B cell (primary cell): ENCODE results near the gene FTSJ3. TPM values are rescaled to one million over a fixed set of nuclear protein-coding genes. Genes with fewer than 3 reads are reported as not detected.

ENCODE experiments used
- ATAC-seq: fragments of 200-7000 bp; cut with Tn5 transposase; one replicate; pipeline ENCODE4 v1.10.0; 2021; ENCODE audit warnings: low read depth, mild to moderate bottlenecking, moderate number of reproducible peaks, moderate library complexity
- CTCF ChIA-PET: fragments of 350-600 bp; sonication (Branson Sonifier 250); formaldehyde crosslinking; loops from one replicate; lab custom pipeline; 2021; ENCODE audit warnings: antibody characterized with exemption, inconsistent platforms; lab: Charles Lee
- POLR2A ChIA-PET: fragments of 350-600 bp; sonication (Branson Sonifier 250); formaldehyde crosslinking; loops from one replicate; lab custom pipeline; 2021; ENCODE audit warnings: antibody characterized with exemption; lab: Charles Lee
- DNase-seq: peaks from one replicate; pipeline ENCODE4 v3.0.0; 2013
- H2AFZ ChIP-seq: 2 replicates; pipeline ENCODE4 v1.6.1; 2012; ENCODE audit warnings: mild to moderate bottlenecking, low read depth, low read length; ENCODE audit not compliant: insufficient read depth, poor library complexity, severe bottlenecking
- H3K27ac ChIP-seq, 2 donors: 1 replicate in 1 of 2; 2 replicates in 1 of 2; pipeline ENCODE4 v1.5.1; 2012 to 2013; ENCODE audit warnings: low read length in 2 of 2, mild to moderate bottlenecking in 2 of 2, moderate library complexity in 1 of 2
- H3K27me3 ChIP-seq, 4 experiments: fragments of 200-600 bp in 1 of 4; sonication (generic) in 1 of 4; replicated peaks in 1 of 4; 1 replicate in 2 of 4; 2 replicates in 2 of 4; pipeline versions ENCODE4 v1.6.1 to v1.7.0; 2013 to 2016; ENCODE audit warnings: low read length in 3 of 4, mild to moderate bottlenecking in 2 of 4, mixed read lengths in 1 of 4, moderate library complexity in 1 of 4; ENCODE audit not compliant: insufficient read depth in 4 of 4, control insufficient read depth in 3 of 4; ENCODE audit errors: control extremely low read depth in 1 of 4
- H3K36me3 ChIP-seq, 2 experiments: replicated peaks in 1 of 2; 1 replicate in 1 of 2; 2 replicates in 1 of 2; pipeline versions ENCODE4 v1.6.1 to v1.7.1; 2013; ENCODE audit warnings: low read length in 1 of 2; ENCODE audit not compliant: insufficient read depth in 2 of 2, control insufficient read depth in 1 of 2; ENCODE audit errors: control extremely low read depth in 1 of 2, extremely low read depth in 1 of 2
- H3K4me1 ChIP-seq, 2 donors: fragments of 200-600 bp in 1 of 2; sonication (generic) in 1 of 2; 1 replicate in 1 of 2; 2 replicates in 1 of 2; pipeline versions ENCODE4 v1.5.1 to v1.6.1; 2013 to 2017; ENCODE audit warnings: low read length in 2 of 2; ENCODE audit not compliant: control insufficient read depth in 2 of 2, insufficient read depth in 2 of 2
- H3K4me2 ChIP-seq: replicated peaks from 2 replicates; pipeline ENCODE3; 2012; ENCODE audit warnings: mild to moderate bottlenecking, low read depth, low read length; ENCODE audit not compliant: poor library complexity, severe bottlenecking
- H3K4me3 ChIP-seq, 5 experiments: fragments of 200-600 bp in 1 of 5; sonication (generic) in 1 of 5; 1 replicate in 3 of 5; 2 replicates in 2 of 5; pipeline versions ENCODE4 v1.5.1 to v1.7.0; 2011 to 2016; ENCODE audit warnings: low read length in 4 of 5, mild to moderate bottlenecking in 4 of 5, low read depth in 2 of 5, control low read depth in 1 of 5, moderate library complexity in 1 of 5; ENCODE audit not compliant: insufficient read depth in 1 of 5; ENCODE audit errors: control extremely low read depth in 1 of 5, extremely low read depth in 1 of 5
- H3K79me2 ChIP-seq: fragments of 200-600 bp; sonication (generic); one replicate; pipeline ENCODE4 v1.6.0; 2016; ENCODE audit warnings: low read length; ENCODE audit not compliant: control insufficient read depth, insufficient read depth
- H3K9ac ChIP-seq: fragments of 200-600 bp; sonication (generic); 2 replicates; pipeline ENCODE4 v1.6.1; 2017; ENCODE audit warnings: mild to moderate bottlenecking, low read length, moderate library complexity
- H3K9me3 ChIP-seq, 3 donors: one replicate each; pipeline versions ENCODE4 v1.6.1 to v1.7.1; 2013; ENCODE audit warnings: low read length in 2 of 3; ENCODE audit not compliant: control insufficient read depth in 2 of 3, insufficient read depth in 1 of 3; ENCODE audit errors: control extremely low read depth in 1 of 3
- H4K20me1 ChIP-seq: 2 replicates; pipeline ENCODE4 v1.6.0; 2012; ENCODE audit warnings: mild to moderate bottlenecking, low read length; ENCODE audit not compliant: insufficient read depth, control insufficient read depth, poor library complexity, severe bottlenecking
- H3K27ac Mint-ChIP-seq: one replicate; pipeline ENCODE4 v1.8.0; 2021; ENCODE audit warnings: mixed read lengths
- H3K27me3 Mint-ChIP-seq: one replicate; pipeline ENCODE4 v1.8.0; 2021; ENCODE audit warnings: mixed read lengths
- H3K4me1 Mint-ChIP-seq: one replicate; pipeline ENCODE4 v1.8.0; 2021; ENCODE audit warnings: mixed read lengths
- H3K4me3 Mint-ChIP-seq: one replicate; pipeline ENCODE4 v1.8.0; 2021; ENCODE audit warnings: mixed read lengths
- H3K9me3 Mint-ChIP-seq: one replicate; pipeline ENCODE4 v1.8.0; 2022; ENCODE audit warnings: mixed read lengths; ENCODE audit not compliant: insufficient read depth
- CTCF ChIP-seq: fragments of 200-600 bp; IDR thresholded peaks from one replicate; pipeline ENCODE4 v1.8.0; 2022; ENCODE audit warnings: antibody characterized with exemption, mild to moderate bottlenecking
- EZH2 ChIP-seq: IDR thresholded peaks from 2 replicates; pipeline ENCODE4 v1.6.1; 2012; ENCODE audit warnings: borderline replicate concordance, low read depth, mild to moderate bottlenecking, moderate library complexity, low read length; ENCODE audit not compliant: insufficient read depth, poor library complexity, severe bottlenecking
- WGBS: methylation state at CpG from one replicate; pipeline ENCODE4 v1.1.5; 2013; ENCODE audit warnings: missing lambda C conversion rate; ENCODE audit not compliant: insufficient coverage; 5-methylcytosine and 5-hydroxymethylcytosine counted together
- intact Hi-C: fragments of 100-400 bp; cut with micrococcal nuclease; formaldehyde crosslinking; loops from one replicate; pipeline ENCODE4 v1.10.0; 2022
- polyA plus RNA-seq: library from polyadenylated mRNA; depleted of rRNA; stranded (reverse); fragments of >200 nt; gene quantifications from 2 replicates; pipeline ENCODE4 v1.2.3, GENCODE V29; 2012
- total RNA-seq, 2 donors: library from RNA; stranded (reverse); fragments of 120-200 nt in 1 of 2; gene quantifications; 1 replicate in 1 of 2; 2 replicates in 1 of 2; pipeline versions ENCODE4 v1.2.3 to v1.2.4, GENCODE V29; 2013 to 2022

FTSJ3 gene
- total and polyA plus RNA-seq, 2 donors (not counting 1 experiment from before 2014, with no cell fraction given), result 26.5 to 75.9 TPM

- intact Hi-C loops, result no loop called here
Measured at GRCh38 chr17:63832014-63832413, 4.6 kb upstream of the FTSJ3 start.

More at GRCh38 chr17:63832014-63832413, 4.6 kb upstream of the FTSJ3 start:
- Histone ChIP-seq H2AFZ (no peak overlapping the region), H3K4me3 (no peak overlapping the region), H4K20me1 (peaks cover 25% of the 10 kb centered on the region), H3K4me2 (no peak overlapping the region), H3K9ac (no peak overlapping the region), H3K36me3 (peaks cover 2 to 80% of the 10 kb centered on the region in 2 experiments), H3K4me1 (peaks cover 23 to 35% of the 10 kb centered on the region in 2 donors), H3K79me2 (peaks cover 37% of the 10 kb centered on the region), H3K27ac (no peak overlapping the region), H3K9me3 (no peaks in the 10 kb centered on the region), H3K27me3 (no peaks in the 10 kb centered on the region)
- H3K27ac Mint-ChIP-seq, result peak overlapping the region; percentile 32
- no peaks in the 10 kb centered on the region for H3K9me3 Mint-ChIP-seq
- TF ChIP-seq CTCF (no peak), EZH2 (no peak)
- ChIA-PET POLR2A (interaction anchor here (1.0 kb wide), 1 partner anchor 10 kb away, joined by 3 read pairs; no protein-coding TSS in a partner anchor), CTCF (interaction anchor here (0.9 to 1.2 kb wide), 3 partner anchors 8 to 134 kb away, joined by 3 read pairs; no protein-coding TSS in a partner anchor)
- WGBS, result 100% methylated on average over 1 of the region's 5 CpGs
- peaks cover 50% of the 10 kb centered on the region for H3K4me1 Mint-ChIP-seq
- ATAC-seq (no peak), DNase-seq (no peak)
- H3K27me3 Mint-ChIP-seq, result no peaks in the 10 kb centered on the region
- no peak overlapping the region for H3K4me3 Mint-ChIP-seq
